DOHH2 (cell line): Measurements from ENCODE around the gene FPR3.

Experiments
- H3F3A ChIP-seq: fragments of 200-600 bp; sonication (generic), shearing (Covaris generic); 2 replicates; pipeline ENCODE4 v1.6.0; 2016; ENCODE audit warnings: antibody characterized with exemption, mild to moderate bottlenecking; ENCODE audit not compliant: control insufficient read depth, insufficient read depth
- H3K27ac ChIP-seq: fragments of 200-600 bp; sonication (generic); 2 replicates; pipeline ENCODE4 v1.5.1; 2014; ENCODE audit warnings: low read depth, mild to moderate bottlenecking, low read length, moderate library complexity
- H3K27me3 ChIP-seq: fragments of 200-600 bp; sonication (generic); 2 replicates; pipeline ENCODE4 v1.6.1; 2014; ENCODE audit warnings: mild to moderate bottlenecking, low read length, mixed read lengths; ENCODE audit not compliant: control insufficient read depth
- H3K36me3 ChIP-seq: fragments of 200-600 bp; sonication (generic); 2 replicates; pipeline ENCODE4 v1.6.1; 2014; ENCODE audit warnings: mild to moderate bottlenecking, low read length, moderate library complexity, mixed read lengths; ENCODE audit not compliant: control insufficient read depth
- H3K4me1 ChIP-seq: fragments of 200-600 bp; sonication (generic); 2 replicates; pipeline ENCODE4 v1.6.1; 2014; ENCODE audit warnings: mild to moderate bottlenecking, low read length, mixed read lengths; ENCODE audit not compliant: control insufficient read depth
- H3K4me2 ChIP-seq: fragments of 200-600 bp; sonication (generic); 2 replicates; pipeline ENCODE4 v1.6.0; 2014; ENCODE audit warnings: mild to moderate bottlenecking, low read length, moderate library complexity
- H3K4me3 ChIP-seq: fragments of 200-600 bp; sonication (generic); 2 replicates; pipeline ENCODE4 v1.5.1; 2014; ENCODE audit warnings: mild to moderate bottlenecking, low read length, mixed read lengths
- H3K79me2 ChIP-seq: fragments of 200-600 bp; sonication (generic); 2 replicates; pipeline ENCODE4 v1.6.1; 2014; ENCODE audit warnings: mild to moderate bottlenecking, low read length, mixed read lengths; ENCODE audit not compliant: control insufficient read depth
- H3K9me2 ChIP-seq: fragments of 200-600 bp; sonication (generic); replicated peaks from 2 replicates; pipeline ENCODE4 v1.6.1; 2014; ENCODE audit warnings: mild to moderate bottlenecking, low read length, mixed read lengths; ENCODE audit not compliant: control insufficient read depth
- H3K9me3 ChIP-seq: fragments of 200-600 bp; sonication (generic); 2 replicates; pipeline ENCODE4 v1.6.1; 2014; ENCODE audit warnings: antibody characterized with exemption, low read length, mixed read lengths; ENCODE audit not compliant: control insufficient read depth, insufficient read depth
- H4K20me1 ChIP-seq: fragments of 200-600 bp; sonication (generic); 2 replicates; pipeline ENCODE4 v1.6.0; 2014; ENCODE audit warnings: low read depth, mild to moderate bottlenecking, antibody characterized with exemption, low read length, moderate library complexity; ENCODE audit not compliant: control insufficient read depth, insufficient read depth
- CTCF ChIP-seq: fragments of 200-600 bp; sonication (generic); IDR thresholded peaks from one replicate; pipeline ENCODE4 v1.5.1; 2014; ENCODE audit warnings: antibody characterized with exemption, mild to moderate bottlenecking, low read depth, low read length; ENCODE audit not compliant: poor library complexity, severe bottlenecking
- EZH2phosphoT487 ChIP-seq: fragments of 200-600 bp; sonication (generic); IDR thresholded peaks from 2 replicates; pipeline ENCODE4 v1.6.1; 2017; ENCODE audit warnings: borderline replicate concordance, mild to moderate bottlenecking, antibody characterized with exemption, low read length, moderate library complexity, mixed read lengths

Gene FPR3

DNA sequence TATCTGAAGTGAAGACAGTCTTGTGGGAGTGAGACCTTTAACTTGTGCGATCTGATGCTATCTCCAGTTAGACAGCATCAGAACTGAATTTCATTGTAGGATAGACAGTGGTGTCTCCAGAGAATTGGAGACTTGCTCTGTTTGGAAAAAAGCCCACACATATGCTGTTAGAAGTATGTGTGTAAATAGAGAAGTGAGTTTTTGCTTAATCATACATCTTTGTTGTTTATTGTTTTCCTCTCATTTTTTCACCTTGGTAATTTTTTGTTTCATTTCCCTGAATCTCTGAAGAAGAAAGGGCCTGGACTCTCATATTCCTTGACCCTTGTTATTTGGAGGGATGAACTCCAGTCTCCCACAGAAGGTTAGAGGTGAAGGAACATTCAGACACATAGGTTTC is 21.8 kb downstream of the FPR3 start:
- no peaks in the 10 kb centered on the region for H3K36me3 ChIP-seq
- no peaks in the 10 kb centered on the region for H4K20me1 ChIP-seq
- no peak overlapping the region for H3K27ac ChIP-seq
- H3K79me2 ChIP-seq: no peaks in the 10 kb centered on the region
- H3F3A ChIP-seq: no peaks in the 10 kb centered on the region
- no peaks in the 10 kb centered on the region for H3K9me3 ChIP-seq
- no peaks in the 10 kb centered on the region for H3K27me3 ChIP-seq
- no peaks in the 10 kb centered on the region for H3K4me1 ChIP-seq
- H3K9me2 ChIP-seq: no peaks in the 10 kb centered on the region
- H3K4me2 ChIP-seq: no peak overlapping the region
- TF ChIP-seq CTCF (no peak), EZH2phosphoT487 (no peak)
- no peak overlapping the region for H3K4me3 ChIP-seq

DNA sequence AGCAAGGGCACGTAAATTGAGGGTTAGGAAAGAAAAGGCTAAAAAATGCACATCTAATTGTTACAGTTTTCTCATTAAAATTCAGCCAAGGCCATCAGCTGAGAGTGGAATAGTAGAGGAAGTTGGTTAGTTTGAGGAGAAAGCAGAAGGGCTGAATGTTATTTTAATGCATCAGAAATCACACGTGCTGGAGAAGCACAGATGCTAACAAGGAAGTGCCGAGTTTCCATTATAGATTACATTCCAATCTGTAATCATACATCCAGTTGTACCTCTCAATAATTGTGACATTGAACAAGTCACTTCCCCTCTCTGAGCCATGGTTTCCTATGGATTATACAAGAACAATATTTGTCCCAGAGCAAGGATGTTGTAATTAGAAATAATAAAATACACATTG is 25.1 kb downstream of the FPR3 start:
- TF ChIP-seq EZH2phosphoT487: no peak
- TF ChIP-seq CTCF: no peak
- Histone ChIP-seq H3K27me3 (no peaks in the 10 kb centered on the region), H3K79me2 (no peaks in the 10 kb centered on the region), H3K27ac (no peak overlapping the region), H3K4me2 (no peak overlapping the region), H3K9me3 (peaks cover 15% of the 10 kb centered on the region; the same call in 1 of the 2 replicates), H3K36me3 (no peaks in the 10 kb centered on the region), H3K4me1 (no peaks in the 10 kb centered on the region), H3K9me2 (no peaks in the 10 kb centered on the region), H3F3A (no peaks in the 10 kb centered on the region), H3K4me3 (no peak overlapping the region), H4K20me1 (no peaks in the 10 kb centered on the region)

GRCh38 chr19:51820831-51821446 is 26.0 kb downstream of the FPR3 start:
- Histone ChIP-seq H4K20me1 (no peaks in the 10 kb centered on the region), H3K4me2 (no peak overlapping the region), H3K9me3 (peaks cover 15% of the 10 kb centered on the region; the same call in 1 of the 2 replicates), H3K27ac (no peak overlapping the region), H3K36me3 (no peaks in the 10 kb centered on the region), H3K79me2 (no peaks in the 10 kb centered on the region), H3K4me3 (no peak overlapping the region), H3K4me1 (no peaks in the 10 kb centered on the region), H3K27me3 (no peaks in the 10 kb centered on the region), H3K9me2 (no peaks in the 10 kb centered on the region), H3F3A (no peaks in the 10 kb centered on the region)
- TF ChIP-seq EZH2phosphoT487 (no peak), CTCF (no peak)
